Activated T-helper 9 cell treated with anti-CD3 and anti-CD28 coated beads, Interleukin-2, amount 50 U/mL, for 16 hours (primary cell): ENCODE results near the gene TBX3.

Experiments
- DNase-seq: peaks from one replicate; pipeline ENCODE4 v3.0.0-alpha.2; 2020; ENCODE audit warnings: low read depth

The TBX3 gene

DNA sequence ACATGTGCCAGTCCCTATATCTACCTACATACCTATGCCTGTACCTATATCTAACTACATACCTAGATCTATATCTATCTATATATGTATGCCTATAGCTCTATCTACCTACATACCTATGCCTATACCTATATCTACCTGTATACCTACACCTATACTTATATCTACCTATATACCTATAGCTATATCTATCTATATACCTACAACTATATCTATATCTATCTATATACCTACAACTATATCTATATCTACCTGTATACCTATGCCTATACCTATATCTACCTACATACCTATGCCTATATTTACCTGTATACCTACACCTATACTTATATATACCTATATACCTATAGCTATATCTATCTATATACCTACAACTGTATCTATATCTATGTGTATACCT is 56.6 kb downstream of the TBX3 start:
- no peak for DNase-seq

DNA sequence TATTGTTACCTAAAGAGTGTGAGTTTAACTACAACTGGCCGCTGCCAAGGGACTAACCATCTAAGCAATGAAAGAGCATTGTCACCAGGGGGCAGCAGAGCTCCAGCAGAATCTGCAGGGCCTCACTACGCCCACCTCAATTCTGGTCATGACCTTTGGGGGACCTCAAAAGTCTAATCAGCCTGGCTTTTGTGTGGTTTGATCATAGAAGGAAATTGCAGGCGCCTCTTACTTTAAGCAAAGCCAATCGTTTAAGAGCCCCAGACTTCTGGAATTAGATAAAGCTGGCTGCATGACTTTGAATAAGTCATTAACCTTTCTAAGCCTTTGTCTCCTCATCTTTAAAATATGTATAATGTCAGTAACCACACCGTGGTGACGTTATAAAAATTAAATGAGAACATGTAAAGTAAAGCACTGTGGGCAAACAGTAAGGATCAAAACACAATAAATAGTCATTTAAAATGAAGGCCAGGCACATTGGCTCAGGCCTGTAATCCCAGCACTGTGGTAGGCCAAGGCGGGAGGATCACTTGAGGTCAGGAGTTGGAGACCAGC is 58.6 kb downstream of the TBX3 start:
- no peak for DNase-seq

DNA sequence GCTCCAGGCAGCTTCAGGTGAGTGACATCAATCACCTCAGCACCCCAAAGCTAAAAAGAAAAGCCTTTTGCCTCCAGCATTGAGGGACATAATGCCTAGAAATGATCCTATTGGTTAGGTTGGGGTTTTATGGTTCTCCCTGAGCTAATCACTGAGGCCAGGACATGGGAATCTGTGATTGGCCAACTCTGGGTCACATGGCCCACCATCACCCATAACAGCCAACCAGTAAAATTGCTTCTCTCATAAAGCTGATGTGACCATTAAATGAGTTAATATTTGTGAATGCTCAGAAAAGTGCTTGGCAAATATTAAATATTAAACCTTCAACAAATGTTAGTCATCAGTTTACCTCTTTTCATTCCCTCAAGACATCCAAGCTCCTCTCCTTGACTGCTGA is 60.2 kb downstream of the TBX3 start:
- no peak for DNase-seq
